A673 (cell line): ENCODE measurements around the gene TENM4.

Experiments used
- EZH2 ChIP-seq: fragments of 200-600 bp; sonication (generic); IDR thresholded peaks from 2 replicates; pipeline ENCODE4 v1.6.1; 2017; ENCODE audit warnings: borderline replicate concordance, low read depth, mild to moderate bottlenecking, mixed read lengths, antibody characterized with exemption, low read length; ENCODE audit not compliant: poor library complexity, severe bottlenecking
- TF ChIP-seq, protein P1 (sequence below): fragments of 300-800, 200-600 bp; sonication (generic); conservative IDR thresholded peaks from 2 replicates; pipeline ENCODE4 v1.5.1; 2017; ENCODE audit warnings: low read depth, mild to moderate bottlenecking, antibody characterized with exemption, low read length, moderate library complexity, mixed read lengths

DNA sequence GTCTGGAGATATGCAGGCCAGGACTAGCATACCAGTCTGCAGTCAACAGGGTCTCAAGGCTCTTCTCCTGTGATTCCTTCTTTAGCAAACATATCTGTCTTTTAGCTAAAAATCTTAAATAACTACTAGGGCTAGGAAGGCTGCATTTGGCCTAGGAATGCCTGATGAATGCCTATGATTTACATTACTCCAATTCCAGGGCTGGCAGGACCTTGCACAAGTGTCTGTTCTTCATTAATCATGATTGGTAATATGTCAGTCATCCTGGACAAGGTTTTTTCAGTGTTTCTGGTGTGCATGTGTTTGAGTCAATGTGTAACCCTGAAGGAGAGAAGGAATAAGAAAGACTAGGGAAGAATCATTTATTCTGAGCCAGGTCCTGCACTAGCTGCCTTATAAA, 585.7 kb downstream of the TENM4 start:
- TF ChIP-seq, protein P1, sequence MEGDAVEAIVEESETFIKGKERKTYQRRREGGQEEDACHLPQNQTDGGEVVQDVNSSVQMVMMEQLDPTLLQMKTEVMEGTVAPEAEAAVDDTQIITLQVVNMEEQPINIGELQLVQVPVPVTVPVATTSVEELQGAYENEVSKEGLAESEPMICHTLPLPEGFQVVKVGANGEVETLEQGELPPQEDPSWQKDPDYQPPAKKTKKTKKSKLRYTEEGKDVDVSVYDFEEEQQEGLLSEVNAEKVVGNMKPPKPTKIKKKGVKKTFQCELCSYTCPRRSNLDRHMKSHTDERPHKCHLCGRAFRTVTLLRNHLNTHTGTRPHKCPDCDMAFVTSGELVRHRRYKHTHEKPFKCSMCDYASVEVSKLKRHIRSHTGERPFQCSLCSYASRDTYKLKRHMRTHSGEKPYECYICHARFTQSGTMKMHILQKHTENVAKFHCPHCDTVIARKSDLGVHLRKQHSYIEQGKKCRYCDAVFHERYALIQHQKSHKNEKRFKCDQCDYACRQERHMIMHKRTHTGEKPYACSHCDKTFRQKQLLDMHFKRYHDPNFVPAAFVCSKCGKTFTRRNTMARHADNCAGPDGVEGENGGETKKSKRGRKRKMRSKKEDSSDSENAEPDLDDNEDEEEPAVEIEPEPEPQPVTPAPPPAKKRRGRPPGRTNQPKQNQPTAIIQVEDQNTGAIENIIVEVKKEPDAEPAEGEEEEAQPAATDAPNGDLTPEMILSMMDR, result no peak
- TF ChIP-seq EZH2, result no peak
